K562 (cell line): Measurements from ENCODE around the gene DHX57. TPM values are rescaled to one million over a fixed set of nuclear protein-coding genes. Genes with fewer than 3 reads are reported as not detected.

Source experiments
- ATAC-seq: fragments of 200-7000 bp; cut with Tn5 transposase; 3 replicates; pipeline ENCODE4 v1.9.1; 2020; ENCODE audit warnings: moderate library complexity
- BruUV-seq: library from RNA; stranded (reverse); fragments of 400-500 nt; replicated peaks from 2 replicates; lab custom pipeline; 2021; lab: Mats Ljungman, UMichigan
- CTCF ChIA-PET: fragments of 300-600 bp; formaldehyde crosslinking; extraction: SDS; loops from one replicate; lab custom pipeline; 2021; ENCODE audit warnings: low intra/inter-chr PET ratio; lab: Yijun Ruan, JAX
- POLR2A ChIA-PET: fragments of 300-600, 350-650 bp; sonication (Branson Sonifier 250); formaldehyde crosslinking; extraction: SDS; loops from one replicate; lab custom pipeline; 2021; ENCODE audit warnings: antibody characterized with exemption, inconsistent platforms; lab: Yijun Ruan, JAX
- DNase-seq, 4 experiments: peaks; one replicate each; pipeline versions ENCODE4 v3.0.0 to v3.0.0-alpha.2; 2011 to 2018; ENCODE audit warnings: low spot score in 3 of 4, mixed read lengths in 3 of 4; ENCODE audit errors: extremely low read depth in 1 of 4
- FAIRE-seq: peaks from 2 replicates; lab custom pipeline; 2011; peaks lifted over from hg19 to GRCh38; lab: Jason Lieb, UNC
- H2AFZ ChIP-seq: 2 replicates; pipeline ENCODE4 v1.6.0; 2011; ENCODE audit warnings: low read depth, low read length, control low read depth, inconsistent platforms
- H3K27ac ChIP-seq: fragments of 200-600 bp; 3 replicates; pipeline ENCODE4 v1.8.0; 2011; ENCODE audit warnings: low read depth, mild to moderate bottlenecking, control low read depth, inconsistent platforms, low read length, moderate library complexity, mixed read lengths; ENCODE audit errors: extremely low read depth
- H3K27me3 ChIP-seq, 2 experiments: fragments of 300-600 bp in 1 of 2; 2 replicates in 1 of 2; 3 replicates in 1 of 2; pipeline versions ENCODE4 v1.6.0 to v1.8.0; 2011; ENCODE audit warnings: inconsistent platforms in 2 of 2, low read length in 2 of 2, mild to moderate bottlenecking in 1 of 2, mixed read lengths in 1 of 2, moderate library complexity in 1 of 2; ENCODE audit not compliant: control insufficient read depth in 2 of 2, insufficient read depth in 2 of 2
- H3K36me3 ChIP-seq: fragments of 300-600 bp; 3 replicates; pipeline ENCODE4 v1.8.0; 2011; ENCODE audit warnings: mild to moderate bottlenecking, low read length, inconsistent platforms; ENCODE audit not compliant: control insufficient read depth, insufficient read depth
- H3K4me1 ChIP-seq, 2 experiments: fragments of 200-600 bp in 1 of 2; replicated peaks in 1 of 2; 2 replicates in 1 of 2; 3 replicates in 1 of 2; pipeline versions ENCODE4 v1.5.1 to v1.8.0; 2011; ENCODE audit warnings: inconsistent platforms in 2 of 2, low read length in 2 of 2, mild to moderate bottlenecking in 1 of 2, mixed read lengths in 1 of 2, moderate library complexity in 1 of 2; ENCODE audit not compliant: control insufficient read depth in 2 of 2, insufficient read depth in 2 of 2
- H3K4me2 ChIP-seq: 2 replicates; pipeline ENCODE4 v1.6.1; 2011; ENCODE audit warnings: low read length, control low read depth, inconsistent platforms, mixed read lengths; ENCODE audit not compliant: insufficient read depth
- H3K4me3 ChIP-seq: fragments of 200-600 bp; sonication (generic), shearing (Covaris generic); 2 replicates; pipeline ENCODE4 v1.5.1; 2016; ENCODE audit warnings: control low read depth, inconsistent platforms
- H3K79me2 ChIP-seq: fragments of 200-600 bp; 3 replicates; pipeline ENCODE4 v1.8.0; 2011; ENCODE audit warnings: low read length, inconsistent platforms; ENCODE audit not compliant: control insufficient read depth, insufficient read depth
- H3K9ac ChIP-seq, 2 experiments: 2 replicates each; pipeline versions ENCODE4 v1.6.0 to v1.6.1; 2011; ENCODE audit warnings: low read depth in 2 of 2, low read length in 2 of 2, control low read depth in 1 of 2, inconsistent platforms in 1 of 2, mild to moderate bottlenecking in 1 of 2, mixed read lengths in 1 of 2; ENCODE audit not compliant: insufficient read depth in 1 of 2
- H3K9me1 ChIP-seq: one replicate; pipeline ENCODE4 v1.6.0; 2011; ENCODE audit warnings: inconsistent platforms, mild to moderate bottlenecking, low read length, moderate library complexity; ENCODE audit not compliant: control insufficient read depth, insufficient read depth
- H3K9me3 ChIP-seq: replicated peaks from 2 replicates; pipeline ENCODE4 v1.5.1; 2011; ENCODE audit warnings: low read depth, low read length, inconsistent platforms; ENCODE audit not compliant: control insufficient read depth, insufficient read depth
- H4K20me1 ChIP-seq: replicated peaks from 2 replicates; pipeline ENCODE4 v1.6.1; 2011; ENCODE audit warnings: low read length, inconsistent platforms, mixed read lengths; ENCODE audit not compliant: control insufficient read depth, insufficient read depth
- CAMTA2 ChIP-seq: fragments of 250-450 bp; sonication (Bioruptor Pico); conservative IDR thresholded peaks from 2 replicates; pipeline ENCODE4 v1.5.1; 2022
- CBX8 ChIP-seq: fragments of 200-600 bp; sonication (generic); IDR thresholded peaks from 2 replicates; pipeline ENCODE4 v1.6.1; 2012; ENCODE audit warnings: borderline replicate concordance, mixed run types, low read depth, mild to moderate bottlenecking, moderate library complexity, mixed read lengths, low read length, control low read depth, inconsistent platforms; ENCODE audit not compliant: poor library complexity, severe bottlenecking; ENCODE audit errors: extremely low read depth
- DNMT1 ChIP-seq: fragments of 450-650 bp; IDR thresholded peaks from 2 replicates; pipeline ENCODE4 v1.6.1; 2016; ENCODE audit warnings: antibody characterized with exemption, mild to moderate bottlenecking
- HBP1 ChIP-seq: fragments of 450-650 bp; formaldehyde crosslinking; IDR thresholded peaks from 2 replicates; pipeline ENCODE4 v1.4.0; 2022; ENCODE audit warnings: missing genetic modification characterization
- HDAC6 ChIP-seq: IDR thresholded peaks from 2 replicates; pipeline ENCODE4 v1.6.1; 2012; ENCODE audit warnings: low read depth, mild to moderate bottlenecking, control low read depth, inconsistent platforms, low read length, moderate library complexity
- NEUROD1 ChIP-seq: fragments of 150-350 bp; IDR thresholded peaks from 2 replicates; pipeline ENCODE4 v1.6.1; 2014; ENCODE audit warnings: borderline replicate concordance, low read length, low read depth; ENCODE audit not compliant: partially characterized antibody
- NR0B1 ChIP-seq: fragments of 450-650 bp; IDR thresholded peaks from one replicate; pipeline ENCODE4 v1.6.1; 2018; ENCODE audit warnings: mild to moderate bottlenecking, moderate library complexity; ENCODE audit not compliant: partially characterized antibody
- PHB2 ChIP-seq: fragments of 450-650 bp; IDR thresholded peaks from 2 replicates; pipeline ENCODE4 v1.6.1; 2017; ENCODE audit warnings: low read depth
- SLC30A9 ChIP-seq: fragments of 250-450 bp; sonication (Bioruptor Pico); IDR thresholded peaks from 2 replicates; pipeline ENCODE4 v1.8.0; 2022; ENCODE audit warnings: mild to moderate bottlenecking, moderate library complexity
- SMAD4 ChIP-seq: fragments of 250-450 bp; sonication (Bioruptor Pico); conservative IDR thresholded peaks from 2 replicates; pipeline ENCODE4 v1.8.0; 2021; ENCODE audit warnings: inconsistent platforms, mild to moderate bottlenecking, moderate library complexity
- SNAPC5 ChIP-seq: fragments of 250-450 bp; sonication (Bioruptor Pico); IDR thresholded peaks from 2 replicates; pipeline ENCODE4 v1.8.0; 2021; ENCODE audit warnings: moderate library complexity, mild to moderate bottlenecking, inconsistent platforms
- YY1 ChIP-seq, 3 experiments: IDR thresholded peaks; 2 replicates each; pipeline ENCODE4 v1.6.1; 2011; ENCODE audit warnings: low read length in 2 of 3, mild to moderate bottlenecking in 2 of 3, moderate library complexity in 2 of 3, borderline replicate concordance in 1 of 3, control low read depth in 1 of 3, low read depth in 1 of 3; ENCODE audit not compliant: insufficient read depth in 3 of 3, insufficient replicate concordance in 2 of 3, control insufficient read depth in 1 of 3, insufficient read length in 1 of 3; ENCODE audit errors: extremely low read depth in 1 of 3
- ZFP91 ChIP-seq: sonication (generic); formaldehyde crosslinking; IDR thresholded peaks from 2 replicates; pipeline ENCODE4 v1.8.0; 2022; ENCODE audit warnings: mild to moderate bottlenecking, missing genetic modification reagents
- ZNF551 ChIP-seq: fragments of 250-450 bp; sonication (Bioruptor Pico); IDR thresholded peaks from 2 replicates; pipeline ENCODE4 v1.5.0; 2021; ENCODE audit warnings: mild to moderate bottlenecking, moderate library complexity
- ZSCAN29 ChIP-seq: fragments of 450-650 bp; IDR thresholded peaks from 2 replicates; pipeline ENCODE4 v1.6.1; 2017
- WGBS: fragments of 100-300 bp; shearing (Covaris generic); methylation state at CpG from one replicate; pipeline ENCODE4 v1.1.6; 2016; ENCODE audit warnings: low coverage, mixed read lengths; ENCODE audit not compliant: insufficient coverage; ENCODE audit errors: missing lambda C conversion rate; 5-methylcytosine and 5-hydroxymethylcytosine counted together
- in situ Hi-C: fragments of 300-500 bp; cut with MboI; formaldehyde crosslinking; loops from 4 replicates; pipeline ENCODE4 v1.15.0; 2018; ENCODE audit warnings: inconsistent platforms, mixed read lengths
- intact Hi-C: fragments of 100-400 bp; cut with micrococcal nuclease; formaldehyde crosslinking; loops from 2 replicates; pipeline ENCODE4 v1.14.2; 2022
- polyA plus RNA-seq, 8 experiments: library from polyadenylated mRNA; depleted of rRNA in 4 of 8; stranded (reverse) in 5 of 8; unstranded in 3 of 8; fragments of >200 nt; fragmentation: Nextera tagmentation in 2 of 8; fragmentation: Illumina TruSeq in 1 of 8; extraction: Ambion mirVana in 2 of 8; extraction: Trizol in 1 of 8; gene quantifications; 2 replicates each; pipeline versions ENCODE4 v1.2.1 to v1.2.3, GENCODE V29; 2011 to 2014; ENCODE audit warnings: inconsistent platforms in 1 of 8, missing spikeins in 1 of 8
- total RNA-seq, 7 experiments: library from RNA; depleted of rRNA in 6 of 7; stranded (reverse); fragments of >200 nt in 6 of 7; fragmentation: Illumina TruSeq in 2 of 7; extraction: Trizol in 2 of 7; gene quantifications; 2 replicates each; pipeline versions ENCODE4 v1.2.1 to v1.2.3, GENCODE V29; 2011 to 2021; ENCODE audit warnings: low replicate concordance in 1 of 7

The DHX57 gene
- total and polyA plus RNA-seq, 9 of the 15 experiments (the other 6 are each of a cell fraction or from before 2014, with no cell fraction given) = 7.4 to 23.6 (median 17.9) TPM

GRCh38 chr2:38871432-38871831 is 4.3 kb downstream of the DHX57 start (continued):
- TF ChIP-seq NEUROD1 (no peak), HDAC6 (no peak), DNMT1 (no peak)

GRCh38 chr2:38866773-38867443 is 8.8 kb downstream of the DHX57 start:
- H3K79me2 ChIP-seq = no peaks in the 10 kb centered on the region
- no peak overlapping the region for H3K27ac ChIP-seq
- H4K20me1 ChIP-seq = no peaks in the 10 kb centered on the region
- no peaks in the 10 kb centered on the region for H3K9me3 ChIP-seq
- no peak overlapping the region for H2AFZ ChIP-seq
- TF ChIP-seq CBX8 (no peak), CAMTA2 (no peak), ZNF551 (CRISPR knock-in tag) (no peak), ZSCAN29 (no peak), SLC30A9 (no peak), SMAD4 (no peak), YY1 (IDR thresholded peaks at IDR 0.05; ENCODE audit: borderline replicate concordance in 1 of 3, control insufficient read depth in 1 of 3, extremely low read depth in 1 of 3, insufficient read depth in 3 of 3, insufficient read length in 1 of 3, insufficient replicate concordance in 2 of 3, low read depth in 1 of 3, low read length in 2 of 3) (no peak), NR0B1 (no peak), ZFP91 (CRISPR knock-in tag) (no peak), HBP1 (CRISPR knock-in tag) (no peak), SNAPC5 (CRISPR knock-in tag) (no peak), PHB2 (no peak)
- intact Hi-C loops (no loop called here), in situ Hi-C loops (no loop called here)
- peaks cover 27% of the 10 kb centered on the region for H3K36me3 ChIP-seq
- DNase-seq (no peak), FAIRE-seq (no peak), ATAC-seq (no peak)
- no peak overlapping the region for H3K4me2 ChIP-seq
- WGBS = 83% methylated on average over 3 of the region's 3 CpGs
- no peak overlapping the region for H3K9ac ChIP-seq
- POLR2A ChIA-PET = interaction anchor here (0.7 to 1.6 kb wide), 2 partner anchors 9 to 21 kb away, joined by 4 to 6 read pairs; partner anchors contain the start of genes DHX57 and MORN2
- no TSS peak for BruUV-seq
- no peaks in the 10 kb centered on the region for H3K9me1 ChIP-seq
- H3K27me3 ChIP-seq = no peaks in the 10 kb centered on the region
- no peaks in the 10 kb centered on the region for H3K4me1 ChIP-seq
- CTCF ChIA-PET = no interaction called here
- no peak overlapping the region for H3K4me3 ChIP-seq
